Keratinocyte (primary cell): Measurements from ENCODE around the gene PRSS36. TPM values are rescaled to one million over a fixed set of nuclear protein-coding genes. Genes with fewer than 3 reads are reported as not detected.
"Not testable (repeated sequence)": the region's sequence is repeated elsewhere in the genome, so short reads cannot be mapped to it uniquely, and the experiment has no call there.

Source experiments
- DNase-seq: peaks from one replicate; pipeline ENCODE4 v3.0.0-alpha.2; 2011; ENCODE audit warnings: low read depth, missing footprints, low spot score
- FAIRE-seq: peaks from 2 replicates; lab custom pipeline; 2011; peaks lifted over from hg19 to GRCh38; lab: Jason Lieb, UNC
- H2AFZ ChIP-seq: 2 replicates; pipeline ENCODE4 v1.6.0; 2012; ENCODE audit warnings: low read length, control low read depth, inconsistent platforms; ENCODE audit not compliant: control insufficient read depth
- H3K27ac ChIP-seq: 2 replicates; pipeline ENCODE4 v1.5.1; 2011; ENCODE audit warnings: low read length; ENCODE audit not compliant: control insufficient read depth, insufficient read depth
- H3K27me3 ChIP-seq: 3 replicates; pipeline ENCODE4 v1.6.0; 2011; ENCODE audit warnings: low read length; ENCODE audit not compliant: control insufficient read depth, insufficient read depth; ENCODE audit errors: extremely low read depth
- H3K36me3 ChIP-seq, 2 experiments: 2 replicates in 1 of 2; 3 replicates in 1 of 2; pipeline ENCODE4 v1.5.1; 2011; ENCODE audit warnings: low read length in 2 of 2, mild to moderate bottlenecking in 1 of 2; ENCODE audit not compliant: control insufficient read depth in 2 of 2, insufficient read depth in 2 of 2; ENCODE audit errors: extremely low read depth in 1 of 2
- H3K4me1 ChIP-seq: 3 replicates; pipeline ENCODE4 v1.5.1; 2011; ENCODE audit warnings: low read length; ENCODE audit not compliant: control insufficient read depth, insufficient read depth; ENCODE audit errors: extremely low read depth
- H3K4me2 ChIP-seq: 3 replicates; pipeline ENCODE4 v1.6.0; 2011; ENCODE audit warnings: low read depth, low read length; ENCODE audit not compliant: control insufficient read depth, insufficient read depth; ENCODE audit errors: extremely low read depth
- H3K4me3 ChIP-seq, 3 experiments: fragments of 200-600 bp in 1 of 3; sonication (generic) in 1 of 3; 2 replicates in 2 of 3; 3 replicates in 1 of 3; pipeline ENCODE4 v1.5.1; 2011 to 2016; ENCODE audit warnings: low read length in 3 of 3, mild to moderate bottlenecking in 3 of 3, control low read depth in 2 of 3, inconsistent platforms in 1 of 3, low read depth in 1 of 3, mixed read lengths in 1 of 3, mixed run types in 1 of 3, moderate library complexity in 1 of 3; ENCODE audit not compliant: control insufficient read depth in 2 of 3, insufficient read depth in 2 of 3; ENCODE audit errors: extremely low read depth in 1 of 3
- H3K79me2 ChIP-seq: 2 replicates; pipeline ENCODE4 v1.6.0; 2012; ENCODE audit warnings: low read length; ENCODE audit not compliant: control insufficient read depth, insufficient read depth
- H3K9ac ChIP-seq: 3 replicates; pipeline ENCODE4 v1.6.0; 2011; ENCODE audit warnings: low read length; ENCODE audit not compliant: control insufficient read depth, insufficient read depth; ENCODE audit errors: extremely low read depth
- H3K9me1 ChIP-seq: 3 replicates; pipeline ENCODE4 v1.6.0; 2011; ENCODE audit warnings: low read length; ENCODE audit not compliant: control insufficient read depth, insufficient read depth; ENCODE audit errors: extremely low read depth
- H3K9me3 ChIP-seq: 2 replicates; pipeline ENCODE4 v1.5.1; 2012; ENCODE audit warnings: low read depth, low read length; ENCODE audit not compliant: control insufficient read depth
- H4K20me1 ChIP-seq: 3 replicates; pipeline ENCODE4 v1.6.0; 2011; ENCODE audit warnings: low read length; ENCODE audit not compliant: control insufficient read depth, insufficient read depth; ENCODE audit errors: extremely low read depth
- CTCF ChIP-seq, 3 experiments: IDR thresholded peaks in 1 of 3; conservative IDR thresholded peaks in 1 of 3; optimal IDR thresholded peaks in 1 of 3; 2 replicates in 2 of 3; 3 replicates in 1 of 3; pipeline versions ENCODE3 to v1.5.1; 2011; ENCODE audit warnings: low read length in 3 of 3, mild to moderate bottlenecking in 3 of 3, moderate library complexity in 2 of 3, control low read depth in 1 of 3, inconsistent platforms in 1 of 3; ENCODE audit not compliant: insufficient read depth in 2 of 3; ENCODE audit errors: extremely low read depth in 1 of 3
- EZH2 ChIP-seq: IDR thresholded peaks from one replicate; pipeline ENCODE4 v1.6.1; 2012; ENCODE audit warnings: inconsistent platforms, mild to moderate bottlenecking, low read length, moderate library complexity
- dilution Hi-C: fragments of 300-500 bp; cut with MboI; formaldehyde crosslinking; loops from one replicate; pipeline ENCODE4 v1.7.0; 2020; ENCODE audit warnings: low sequenced_read_pairs; ENCODE audit not compliant: extremely low pct_ligation_motif_present
- polyA plus RNA-seq, 5 experiments: library from polyadenylated mRNA; depleted of rRNA in 3 of 5; stranded (reverse) in 3 of 5; stranded (forward) in 1 of 5; unstranded in 1 of 5; fragments of >200 nt; gene quantifications; 1 replicate in 1 of 5; 2 replicates in 3 of 5; 3 replicates in 1 of 5; pipeline versions ENCODE4 v1.2.1 to v1.2.3, GENCODE V29; 2011 to 2012; ENCODE audit warnings: missing spikeins in 2 of 5, low read depth in 1 of 5, low replicate concordance in 1 of 5

The PRSS36 gene
- polyA plus RNA-seq, 1 donor (not counting 4 experiments of a cell fraction or from before 2014, with no cell fraction given): 0.43 TPM

GRCh38 chr16:31141489-31142108 is 8.3 kb downstream of the PRSS36 start:
- Histone ChIP-seq H3K9me3 (no peaks in the 10 kb centered on the region), H3K27ac (peak overlapping the region; percentile 85), H3K79me2 (no peaks in the 10 kb centered on the region), H3K4me1 (peaks cover 33% of the 10 kb centered on the region), H3K4me3 (peak overlapping the region in 2 of 3 experiments; percentile 49 to 64), H4K20me1 (no peaks in the 10 kb centered on the region), H3K9me1 (no peaks in the 10 kb centered on the region), H3K36me3 (no peaks in the 10 kb centered on the region), H3K4me2 (peak overlapping the region; percentile 90), H3K27me3 (no peaks in the 10 kb centered on the region), H3K9ac (peak overlapping the region; percentile 69), H2AFZ (peak overlapping the region; percentile 80)
- peak; percentile 5 for FAIRE-seq
- TF ChIP-seq CTCF (optimal IDR thresholded peaks at IDR 0.05 in 1 of 3, IDR thresholded peaks at IDR 0.05 in 1 of 3, conservative IDR thresholded peaks at IDR 0.05 in 1 of 3; ENCODE audit: extremely low read depth in 1 of 3, insufficient read depth in 2 of 3, low read length in 3 of 3): no peak
- no peak for TF ChIP-seq EZH2
- no peak for DNase-seq
- dilution Hi-C loops: no loop called here

GRCh38 chr16:31141071-31141469 is 8.8 kb downstream of the PRSS36 start:
- H3K27ac ChIP-seq: peak overlapping the region; percentile 85
- DNase-seq, H3K27me3 ChIP-seq, H3K9me1 ChIP-seq, dilution Hi-C loops, H3K9me3 ChIP-seq, H3K36me3 ChIP-seq, H4K20me1 ChIP-seq, H3K79me2 ChIP-seq, H2AFZ ChIP-seq, FAIRE-seq: not testable (repeated sequence)
- H3K9ac ChIP-seq: peak overlapping the region; percentile 69
- H3K4me3 ChIP-seq: peak overlapping the region in 1 of 3 experiments; percentile 64
- peaks cover 35% of the 10 kb centered on the region for H3K4me1 ChIP-seq
- peak overlapping the region; percentile 90 for H3K4me2 ChIP-seq
